HL-60 (cell line): ENCODE results near the gene SSPN.

ENCODE experiments used
- DNase-seq, 2 experiments: peaks; one replicate each; pipeline ENCODE4 v3.0.0-alpha.2; 2010 to 2020; ENCODE audit warnings: low read depth in 1 of 2, low spot score in 1 of 2
- H3K27ac ChIP-seq: fragments of 250-450 bp; sonication (Bioruptor Pico); replicated peaks from 2 replicates; pipeline ENCODE4 v1.5.1; 2020; ENCODE audit warnings: mild to moderate bottlenecking, moderate library complexity
- H3K27me3 ChIP-seq: fragments of 250-450 bp; sonication (Bioruptor Pico); 2 replicates; pipeline ENCODE4 v1.5.1; 2021; ENCODE audit warnings: mild to moderate bottlenecking, moderate library complexity; ENCODE audit not compliant: insufficient read depth, poor library complexity, severe bottlenecking
- H3K4me3 ChIP-seq: replicated peaks from 2 replicates; pipeline ENCODE4 v1.5.1; 2011; ENCODE audit warnings: mild to moderate bottlenecking, control low read depth, low read length; ENCODE audit not compliant: insufficient read depth
- GABPA ChIP-seq: IDR thresholded peaks from 2 replicates; pipeline ENCODE4 v1.6.1; 2012; ENCODE audit warnings: low read depth
- POLR2AphosphoS5 ChIP-seq: IDR thresholded peaks from 2 replicates; pipeline ENCODE4 v1.6.1; 2012; ENCODE audit warnings: low read depth
- SPI1 ChIP-seq: IDR thresholded peaks from 2 replicates; pipeline ENCODE4 v1.6.1; 2012; ENCODE audit warnings: low read depth, mild to moderate bottlenecking, borderline replicate concordance
- TF ChIP-seq, protein P1 (sequence below): IDR thresholded peaks from 2 replicates; pipeline ENCODE4 v1.6.1; 2012; ENCODE audit warnings: low read depth; ENCODE audit not compliant: insufficient replicate concordance
- TF ChIP-seq, protein P2 (sequence below): IDR thresholded peaks from one replicate; pipeline ENCODE4 v1.5.1; 2011; ENCODE audit warnings: low read length, control low read depth, inconsistent platforms; ENCODE audit not compliant: insufficient read depth

Gene SSPN

DNA sequence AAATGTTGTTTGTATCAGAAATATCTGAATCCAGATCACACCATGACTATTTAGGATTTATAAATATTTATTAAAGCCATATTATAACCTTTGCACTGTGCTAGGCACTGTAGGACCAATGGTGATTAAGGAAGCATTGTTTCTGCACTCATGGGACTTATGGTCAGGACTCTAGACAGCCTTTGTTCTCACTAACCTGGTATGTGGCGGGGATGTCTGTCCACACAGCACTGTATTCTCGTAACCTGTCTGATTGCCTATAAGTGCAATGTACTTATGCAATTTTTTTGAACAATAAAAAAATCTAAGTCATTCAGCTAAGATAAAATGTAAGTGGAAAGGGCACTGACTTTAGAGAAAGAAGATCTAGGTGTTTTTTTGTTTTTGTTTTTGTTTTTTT, 6.7 kb upstream of the SSPN start:
- TF ChIP-seq, protein P1, sequence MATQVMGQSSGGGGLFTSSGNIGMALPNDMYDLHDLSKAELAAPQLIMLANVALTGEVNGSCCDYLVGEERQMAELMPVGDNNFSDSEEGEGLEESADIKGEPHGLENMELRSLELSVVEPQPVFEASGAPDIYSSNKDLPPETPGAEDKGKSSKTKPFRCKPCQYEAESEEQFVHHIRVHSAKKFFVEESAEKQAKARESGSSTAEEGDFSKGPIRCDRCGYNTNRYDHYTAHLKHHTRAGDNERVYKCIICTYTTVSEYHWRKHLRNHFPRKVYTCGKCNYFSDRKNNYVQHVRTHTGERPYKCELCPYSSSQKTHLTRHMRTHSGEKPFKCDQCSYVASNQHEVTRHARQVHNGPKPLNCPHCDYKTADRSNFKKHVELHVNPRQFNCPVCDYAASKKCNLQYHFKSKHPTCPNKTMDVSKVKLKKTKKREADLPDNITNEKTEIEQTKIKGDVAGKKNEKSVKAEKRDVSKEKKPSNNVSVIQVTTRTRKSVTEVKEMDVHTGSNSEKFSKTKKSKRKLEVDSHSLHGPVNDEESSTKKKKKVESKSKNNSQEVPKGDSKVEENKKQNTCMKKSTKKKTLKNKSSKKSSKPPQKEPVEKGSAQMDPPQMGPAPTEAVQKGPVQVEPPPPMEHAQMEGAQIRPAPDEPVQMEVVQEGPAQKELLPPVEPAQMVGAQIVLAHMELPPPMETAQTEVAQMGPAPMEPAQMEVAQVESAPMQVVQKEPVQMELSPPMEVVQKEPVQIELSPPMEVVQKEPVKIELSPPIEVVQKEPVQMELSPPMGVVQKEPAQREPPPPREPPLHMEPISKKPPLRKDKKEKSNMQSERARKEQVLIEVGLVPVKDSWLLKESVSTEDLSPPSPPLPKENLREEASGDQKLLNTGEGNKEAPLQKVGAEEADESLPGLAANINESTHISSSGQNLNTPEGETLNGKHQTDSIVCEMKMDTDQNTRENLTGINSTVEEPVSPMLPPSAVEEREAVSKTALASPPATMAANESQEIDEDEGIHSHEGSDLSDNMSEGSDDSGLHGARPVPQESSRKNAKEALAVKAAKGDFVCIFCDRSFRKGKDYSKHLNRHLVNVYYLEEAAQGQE: no peak
- no peak for TF ChIP-seq SPI1
- TF ChIP-seq POLR2AphosphoS5: no peak
- no peak for TF ChIP-seq GABPA
- TF ChIP-seq, protein P2, sequence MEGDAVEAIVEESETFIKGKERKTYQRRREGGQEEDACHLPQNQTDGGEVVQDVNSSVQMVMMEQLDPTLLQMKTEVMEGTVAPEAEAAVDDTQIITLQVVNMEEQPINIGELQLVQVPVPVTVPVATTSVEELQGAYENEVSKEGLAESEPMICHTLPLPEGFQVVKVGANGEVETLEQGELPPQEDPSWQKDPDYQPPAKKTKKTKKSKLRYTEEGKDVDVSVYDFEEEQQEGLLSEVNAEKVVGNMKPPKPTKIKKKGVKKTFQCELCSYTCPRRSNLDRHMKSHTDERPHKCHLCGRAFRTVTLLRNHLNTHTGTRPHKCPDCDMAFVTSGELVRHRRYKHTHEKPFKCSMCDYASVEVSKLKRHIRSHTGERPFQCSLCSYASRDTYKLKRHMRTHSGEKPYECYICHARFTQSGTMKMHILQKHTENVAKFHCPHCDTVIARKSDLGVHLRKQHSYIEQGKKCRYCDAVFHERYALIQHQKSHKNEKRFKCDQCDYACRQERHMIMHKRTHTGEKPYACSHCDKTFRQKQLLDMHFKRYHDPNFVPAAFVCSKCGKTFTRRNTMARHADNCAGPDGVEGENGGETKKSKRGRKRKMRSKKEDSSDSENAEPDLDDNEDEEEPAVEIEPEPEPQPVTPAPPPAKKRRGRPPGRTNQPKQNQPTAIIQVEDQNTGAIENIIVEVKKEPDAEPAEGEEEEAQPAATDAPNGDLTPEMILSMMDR: no peak
- Histone ChIP-seq H3K27me3 (peaks cover 4% of the 10 kb centered on the region), H3K27ac (no peak overlapping the region), H3K4me3 (no peak overlapping the region)
- no peak for DNase-seq

DNA sequence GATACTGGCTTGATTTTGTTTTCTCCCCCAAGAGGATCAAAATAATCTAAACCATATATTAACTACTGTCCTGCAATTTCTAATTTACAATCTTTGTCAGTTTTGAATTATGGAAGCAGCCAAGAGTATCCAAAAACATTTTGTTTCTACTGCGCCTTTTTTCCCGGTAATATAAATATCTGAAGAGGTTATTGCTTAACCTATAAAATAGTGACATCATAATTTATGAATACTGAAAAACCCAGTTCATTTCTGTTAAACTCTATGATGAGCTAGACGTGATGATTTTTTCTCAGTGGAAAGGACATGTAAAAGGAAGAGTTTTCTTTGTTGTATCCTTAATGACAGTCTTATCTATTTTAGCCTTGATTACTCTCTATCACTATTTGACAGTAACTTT, 3.2 kb upstream of the SSPN start:
- no peak overlapping the region for H3K27ac ChIP-seq
- no peak for DNase-seq
- peaks cover 12% of the 10 kb centered on the region for H3K27me3 ChIP-seq
- TF ChIP-seq, protein P1: no peak
- TF ChIP-seq SPI1: no peak
- H3K4me3 ChIP-seq: no peak overlapping the region

DNA sequence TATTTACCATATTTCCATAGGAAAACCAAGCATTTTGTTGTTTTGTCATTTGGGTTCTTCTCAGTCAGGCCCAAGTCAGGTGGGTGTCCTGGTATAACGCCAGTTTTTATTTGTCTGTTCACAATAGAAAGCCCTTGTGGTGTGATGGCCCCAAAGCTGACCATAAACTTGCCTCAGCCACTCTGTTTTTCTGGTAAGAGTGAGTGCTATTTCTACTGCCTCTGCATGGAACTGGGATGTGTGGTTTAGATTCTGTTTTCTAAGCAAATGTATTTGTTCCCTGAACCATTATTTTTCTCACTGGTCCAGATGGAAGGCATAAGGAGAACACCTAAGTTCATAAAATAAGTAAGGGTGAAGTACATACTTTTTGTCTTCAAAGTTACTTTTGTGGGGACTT, 1.8 kb upstream of the SSPN start:
- no peak overlapping the region for H3K4me3 ChIP-seq
- H3K27me3 ChIP-seq: peaks cover 12% of the 10 kb centered on the region
- no peak for TF ChIP-seq GABPA
- TF ChIP-seq, protein P1: no peak
- no peak for DNase-seq
- no peak overlapping the region for H3K27ac ChIP-seq

DNA sequence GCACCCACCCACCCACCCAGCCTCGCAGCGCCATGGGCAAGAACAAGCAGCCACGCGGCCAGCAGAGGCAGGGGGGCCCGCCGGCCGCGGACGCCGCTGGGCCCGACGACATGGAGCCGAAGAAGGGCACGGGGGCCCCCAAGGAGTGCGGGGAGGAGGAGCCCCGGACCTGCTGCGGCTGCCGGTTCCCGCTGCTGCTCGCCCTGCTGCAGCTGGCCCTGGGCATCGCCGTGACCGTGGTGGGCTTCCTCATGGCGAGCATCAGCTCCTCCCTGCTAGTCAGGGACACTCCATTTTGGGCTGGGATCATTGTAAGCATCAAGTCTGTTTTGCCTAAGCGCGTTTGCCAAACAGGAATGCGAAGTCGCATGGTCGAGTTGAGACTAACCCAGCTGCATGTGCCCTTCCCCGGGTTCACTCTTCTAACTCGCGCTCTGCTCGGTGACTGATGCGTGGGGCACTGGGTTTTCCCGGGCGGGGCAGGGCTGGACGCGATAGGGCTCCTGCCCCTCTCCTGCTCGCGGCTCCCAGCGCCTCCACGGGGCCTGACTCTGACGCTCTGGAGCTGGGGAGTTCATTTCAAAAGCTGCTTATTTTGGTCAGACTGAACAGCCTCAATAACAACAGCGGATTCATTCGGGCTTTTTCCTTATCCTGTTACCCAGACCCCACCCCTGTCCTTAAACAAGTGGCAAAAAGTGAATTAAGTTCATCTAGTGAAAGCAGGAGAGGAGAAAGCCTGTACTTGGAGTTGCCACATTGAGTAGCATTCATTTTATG, 458 bp downstream of the SSPN start:
- H3K4me3 ChIP-seq: peak overlapping the region; percentile 45

More for the DNA sequence above, 458 bp downstream of the SSPN start:
- TF ChIP-seq, protein P1: no peak
- TF ChIP-seq SPI1 (no peak), GABPA (no peak), POLR2AphosphoS5 (no peak)
- TF ChIP-seq, protein P2: no peak
- Histone ChIP-seq H3K27ac (no peak overlapping the region), H3K27me3 (peaks cover 12% of the 10 kb centered on the region)
- DNase-seq: peak; percentile 3 to 8
